ENCODE data around the gene LMAN2.

Gene LMAN2

GRCh38 chr5:177372034-177372896 is 20.8 kb upstream of the LMAN2 start:
- no peak for TF ChIP-seq POLR2AphosphoS5 (IDR thresholded peaks at IDR 0.05; ENCODE audit: low read depth, low read length)
- TF ChIP-seq POLR2A (IDR thresholded peaks at IDR 0.05; ENCODE audit: low read depth, low read length), result no peak
- TF ChIP-seq SPI1 (IDR thresholded peaks at IDR 0.05; ENCODE audit: low read depth, low read length), result peak; percentile 50
- FAIRE-seq, result no peak

GRCh38 chr5:177371120-177372033 is 19.9 kb upstream of the LMAN2 start:
- TF ChIP-seq PAX5 (IDR thresholded peaks at IDR 0.05; ENCODE audit: insufficient read depth, low read length, severe bottlenecking), result no peak
- TF ChIP-seq POLR2AphosphoS5 (IDR thresholded peaks at IDR 0.05; ENCODE audit: low read depth, low read length), result no peak
- no peak for TF ChIP-seq POU2F2 (IDR thresholded peaks at IDR 0.05; ENCODE audit: low read depth, low read length)
- no peak for TF ChIP-seq POLR2A (IDR thresholded peaks at IDR 0.05; ENCODE audit: low read depth, low read length)
- no peak for TF ChIP-seq SPI1 (IDR thresholded peaks at IDR 0.05; ENCODE audit: low read depth, low read length)
- no peak for TF ChIP-seq TAF1 (IDR thresholded peaks at IDR 0.05; ENCODE audit: low read depth, low read length)
- FAIRE-seq, result no peak
- DNase-seq (ENCODE audit: insufficient read length, low spot score), result no peak

More at GRCh38 chr5:177372034-177372896, 20.8 kb upstream of the LMAN2 start:
- no peak for DNase-seq (ENCODE audit: insufficient read length, low spot score)

- peak; percentile 81 for DNase-seq (ENCODE audit: insufficient read length, low spot score)
- peak; percentile 94 for FAIRE-seq
- TF ChIP-seq POLR2A (IDR thresholded peaks at IDR 0.05; ENCODE audit: low read depth, low read length) (no peak), TAF1 (IDR thresholded peaks at IDR 0.05; ENCODE audit: low read depth, low read length) (no peak), PAX5 (IDR thresholded peaks at IDR 0.05; ENCODE audit: insufficient read depth, low read length, severe bottlenecking) (no peak), POU2F2 (IDR thresholded peaks at IDR 0.05; ENCODE audit: low read depth, low read length) (no peak), SPI1 (IDR thresholded peaks at IDR 0.05; ENCODE audit: low read depth, low read length) (no peak), POLR2AphosphoS5 (IDR thresholded peaks at IDR 0.05; ENCODE audit: low read depth, low read length) (no peak)
Observed at GRCh38 chr5:177370488-177371119, 19.1 kb upstream of the LMAN2 start.

- no peak for TF ChIP-seq SPI1 (IDR thresholded peaks at IDR 0.05; ENCODE audit: low read depth, low read length)
- no peak for TF ChIP-seq TAF1 (IDR thresholded peaks at IDR 0.05; ENCODE audit: low read depth, low read length)
- no peak for TF ChIP-seq POLR2AphosphoS5 (IDR thresholded peaks at IDR 0.05; ENCODE audit: low read depth, low read length)
- FAIRE-seq (peak; percentile 82), DNase-seq (ENCODE audit: insufficient read length, low spot score) (no peak)
Observed at GRCh38 chr5:177369645-177370440, 18.4 kb upstream of the LMAN2 start.

- DNase-seq (ENCODE audit: insufficient read length, low spot score) (peak; percentile 64), FAIRE-seq (peak; percentile 78)
- TF ChIP-seq TAF1 (IDR thresholded peaks at IDR 0.05; ENCODE audit: low read depth, low read length), result no peak
- no peak for TF ChIP-seq POLR2AphosphoS5 (IDR thresholded peaks at IDR 0.05; ENCODE audit: low read depth, low read length)
Observed at GRCh38 chr5:177368869-177369644, 17.6 kb upstream of the LMAN2 start.

- DNase-seq (ENCODE audit: insufficient read length, low spot score) (no peak), FAIRE-seq (no peak)
- TF ChIP-seq SPI1 (IDR thresholded peaks at IDR 0.05; ENCODE audit: low read depth, low read length) (no peak), POLR2AphosphoS5 (IDR thresholded peaks at IDR 0.05; ENCODE audit: low read depth, low read length) (no peak), PAX5 (IDR thresholded peaks at IDR 0.05; ENCODE audit: insufficient read depth, low read length, severe bottlenecking) (no peak), POU2F2 (IDR thresholded peaks at IDR 0.05; ENCODE audit: low read depth, low read length) (no peak), TAF1 (IDR thresholded peaks at IDR 0.05; ENCODE audit: low read depth, low read length) (no peak), POLR2A (IDR thresholded peaks at IDR 0.05; ENCODE audit: low read depth, low read length) (no peak)
Observed at GRCh38 chr5:177367981-177368868, 16.8 kb upstream of the LMAN2 start.

- FAIRE-seq, result no peak
- TF ChIP-seq POLR2A (IDR thresholded peaks at IDR 0.05; ENCODE audit: low read depth, low read length) (no peak), TAF1 (IDR thresholded peaks at IDR 0.05; ENCODE audit: low read depth, low read length) (no peak), POU2F2 (IDR thresholded peaks at IDR 0.05; ENCODE audit: low read depth, low read length) (no peak), POLR2AphosphoS5 (IDR thresholded peaks at IDR 0.05; ENCODE audit: low read depth, low read length) (no peak), PAX5 (IDR thresholded peaks at IDR 0.05; ENCODE audit: insufficient read depth, low read length, severe bottlenecking) (no peak), SPI1 (IDR thresholded peaks at IDR 0.05; ENCODE audit: low read depth, low read length) (no peak)
- no peak for DNase-seq (ENCODE audit: insufficient read length, low spot score)
Observed at GRCh38 chr5:177367323-177367848, 15.9 kb upstream of the LMAN2 start.
